Activated T-helper 2 cell treated with anti-CD3 and anti-CD28 coated beads, Interferon-gamma antibody, Interleukin-2, Interleukin-4, amounts not matched to agents 10 μg/mL and 5 μg/mL and 100 μg/mL, durations not matched to agents 14 hours and 24 hours and 36 hours (primary cell): ENCODE results near the gene DCAF4. TPM values are rescaled to one million over a fixed set of nuclear protein-coding genes. Genes with fewer than 3 reads are reported as not detected.
"Not testable (repeated sequence)": the region's sequence is repeated elsewhere in the genome, so short reads cannot be mapped to it uniquely, and the experiment has no call there.

ENCODE experiments used
- DNase-seq: peaks from one replicate; pipeline ENCODE4 v3.0.0; 2021; ENCODE audit warnings: low spot score
- H3K27ac Mint-ChIP-seq: one replicate; pipeline ENCODE4 v1.8.0; 2021; ENCODE audit warnings: mixed read lengths
- H3K27me3 Mint-ChIP-seq: one replicate; pipeline ENCODE4 v1.8.0; 2021; ENCODE audit warnings: low read depth, mixed read lengths
- H3K36me3 Mint-ChIP-seq: one replicate; pipeline ENCODE4 v1.8.0; 2021; ENCODE audit warnings: low read depth, mixed read lengths
- H3K4me1 Mint-ChIP-seq: one replicate; pipeline ENCODE4 v1.8.0; 2021; ENCODE audit warnings: low read depth, mixed read lengths
- H3K4me3 Mint-ChIP-seq: one replicate; pipeline ENCODE4 v1.8.0; 2021; ENCODE audit warnings: low read depth, mild to moderate bottlenecking, moderate library complexity, mixed read lengths
- H3K9me3 Mint-ChIP-seq: one replicate; pipeline ENCODE4 v1.8.0; 2021; ENCODE audit warnings: mixed read lengths
- intact Hi-C: fragments of 100-400 bp; cut with micrococcal nuclease; formaldehyde crosslinking; loops from one replicate; pipeline ENCODE4 v1.15.1; 2023
- total RNA-seq: library from RNA; stranded (reverse); gene quantifications from 2 replicates; pipeline ENCODE4 v1.2.3, GENCODE V29; 2022

The DCAF4 gene
- total RNA-seq, 1 donor from 2014 or later = 13.2 TPM

DNA sequence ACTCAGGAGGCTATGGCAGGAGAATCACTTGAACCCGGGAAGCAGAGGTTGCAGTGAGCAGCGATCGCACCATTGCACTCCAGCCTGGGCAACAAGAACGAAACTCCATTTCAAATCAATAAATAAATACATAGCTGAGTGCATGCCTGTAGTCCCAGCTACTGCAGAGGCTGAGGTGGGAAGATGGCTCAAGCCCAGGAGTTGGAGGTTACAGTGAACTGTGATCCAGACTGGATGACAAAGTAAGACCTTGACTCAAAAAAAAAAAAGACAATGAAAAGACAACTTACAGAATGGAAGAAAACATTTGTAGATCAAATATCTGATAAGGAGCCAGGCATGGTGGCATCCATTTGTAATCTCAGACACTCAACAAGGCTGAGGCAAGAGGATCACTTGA lies 73.1 kb downstream of the DCAF4 start:
- H3K4me3 Mint-ChIP-seq = no peak overlapping the region
- no peak overlapping the region for H3K27ac Mint-ChIP-seq
- intact Hi-C loops = no loop called here
- H3K4me1 Mint-ChIP-seq = no peaks in the 10 kb centered on the region
- no peaks in the 10 kb centered on the region for H3K27me3 Mint-ChIP-seq
- no peak for DNase-seq
- no peaks in the 10 kb centered on the region for H3K9me3 Mint-ChIP-seq
- peaks cover 13% of the 10 kb centered on the region for H3K36me3 Mint-ChIP-seq

DNA sequence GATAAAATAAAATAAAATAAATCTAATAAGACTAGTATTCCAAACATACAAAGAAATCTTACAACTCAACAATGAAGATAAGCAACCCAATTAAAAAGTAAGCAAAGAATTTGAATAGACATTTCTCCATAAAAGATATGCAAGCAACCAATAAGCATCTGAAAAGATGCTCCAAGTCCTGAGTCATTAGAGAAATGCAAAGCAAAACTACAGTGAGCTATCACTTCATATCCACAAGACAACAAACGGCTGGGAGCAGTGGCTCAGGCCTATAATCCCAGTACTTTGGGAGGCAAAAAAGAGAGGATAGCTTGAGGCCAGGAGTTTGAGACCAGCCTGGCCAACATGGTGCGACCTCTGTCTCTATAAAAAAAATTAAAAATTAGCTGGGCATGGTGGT lies 73.8 kb downstream of the DCAF4 start:
- no peaks in the 10 kb centered on the region for H3K9me3 Mint-ChIP-seq
- intact Hi-C loops = no loop called here
- no peak for DNase-seq
- H3K4me3 Mint-ChIP-seq = no peak overlapping the region
- H3K36me3 Mint-ChIP-seq = peaks cover 13% of the 10 kb centered on the region
- H3K27ac Mint-ChIP-seq = no peak overlapping the region
- no peaks in the 10 kb centered on the region for H3K4me1 Mint-ChIP-seq
- H3K27me3 Mint-ChIP-seq = no peaks in the 10 kb centered on the region

DNA sequence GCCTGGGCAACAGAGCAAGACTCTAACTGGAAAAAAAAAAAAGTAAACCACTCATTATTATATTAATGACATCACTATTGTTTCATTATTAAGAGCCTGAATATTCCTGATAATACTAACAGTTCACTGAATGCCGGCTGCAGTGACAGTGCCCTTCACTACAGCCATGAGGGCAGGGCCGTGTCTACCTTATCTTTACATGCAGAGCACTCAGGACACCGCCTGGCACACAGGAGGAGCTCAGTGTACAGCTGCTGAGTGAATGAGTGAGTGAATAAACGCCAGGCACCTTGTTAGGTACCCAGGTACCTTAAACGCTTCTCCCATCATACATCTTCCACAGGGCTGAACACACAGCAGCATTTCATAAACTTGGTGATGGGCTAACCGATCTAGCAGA lies 77.4 kb downstream of the DCAF4 start:
- H3K27me3 Mint-ChIP-seq = no peaks in the 10 kb centered on the region
- no peak for DNase-seq
- no peaks in the 10 kb centered on the region for H3K9me3 Mint-ChIP-seq
- H3K36me3 Mint-ChIP-seq = peaks cover 10% of the 10 kb centered on the region
- no peak overlapping the region for H3K27ac Mint-ChIP-seq
- H3K4me3 Mint-ChIP-seq = no peak overlapping the region
- no peaks in the 10 kb centered on the region for H3K4me1 Mint-ChIP-seq
- intact Hi-C loops = no loop called here

GRCh38 chr14:73004641-73005040 lies 78.4 kb downstream of the DCAF4 start:
- H3K4me1 Mint-ChIP-seq, H3K9me3 Mint-ChIP-seq, intact Hi-C loops, H3K27ac Mint-ChIP-seq, H3K4me3 Mint-ChIP-seq, DNase-seq, H3K27me3 Mint-ChIP-seq: not testable (repeated sequence)
- peaks cover 17% of the 10 kb centered on the region for H3K36me3 Mint-ChIP-seq

- no peak for DNase-seq
- no peaks in the 10 kb centered on the region for H3K9me3 Mint-ChIP-seq
- H3K27me3 Mint-ChIP-seq = no peaks in the 10 kb centered on the region
- H3K27ac Mint-ChIP-seq = no peak overlapping the region
- peaks cover 30% of the 10 kb centered on the region for H3K36me3 Mint-ChIP-seq
- intact Hi-C loops = no loop called here
- H3K4me1 Mint-ChIP-seq = peaks cover 3% of the 10 kb centered on the region
- H3K4me3 Mint-ChIP-seq = no peak overlapping the region
Measured at GRCh38 chr14:73007835-73008234, 81.6 kb downstream of the DCAF4 start.

DNA sequence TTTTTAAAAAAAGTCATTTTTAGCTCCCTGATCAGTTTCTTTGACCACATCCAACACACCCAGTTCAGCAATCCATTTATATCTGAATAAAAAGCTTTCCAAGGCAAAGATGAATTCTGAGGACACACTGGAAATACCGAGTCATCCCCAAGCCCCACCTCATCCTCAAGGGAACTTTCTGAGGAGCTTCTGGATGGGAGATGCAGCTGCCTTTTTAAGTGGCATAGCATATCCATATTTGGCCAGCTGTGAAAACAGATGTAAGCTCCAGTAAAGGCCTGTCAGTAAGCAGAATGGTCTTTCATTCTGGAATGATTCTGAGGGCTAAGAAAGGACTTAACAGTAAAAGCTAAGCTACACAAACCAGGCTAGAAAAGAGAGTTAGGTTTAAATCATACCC lies 82.2 kb downstream of the DCAF4 start:
- Mint-ChIP-seq H3K27ac (no peak overlapping the region), H3K9me3 (no peaks in the 10 kb centered on the region), H3K4me3 (no peak overlapping the region), H3K27me3 (no peaks in the 10 kb centered on the region), H3K4me1 (peaks cover 7% of the 10 kb centered on the region), H3K36me3 (peaks cover 35% of the 10 kb centered on the region)
- no peak for DNase-seq
- intact Hi-C loops = no loop called here

Other genes starting within 250 kb of the DCAF4 start
- 0.62 and 0.66 TPM in 2 replicates for gene DPF3, start 32.4 kb upstream of the DCAF4 start, total RNA-seq
- 8.3 and 9.8 TPM in 2 replicates for gene ZFYVE1, start 100.6 kb downstream of the DCAF4 start, total RNA-seq
- 114 and 121 TPM in 2 replicates for gene RBM25, start 132.1 kb downstream of the DCAF4 start, total RNA-seq
- gene PSEN1, start 210.0 kb downstream of the DCAF4 start, total RNA-seq = 34.7 and 36.5 TPM in 2 replicates